Stomach smooth muscle (tissue), 2 donors: ENCODE data around the gene CDX1.
A peak's percentile ranks its signal among the peaks of the same experiment; 100 is the strongest.

Source experiments
- H3K27ac ChIP-seq: one replicate; pipeline ENCODE4 v1.7.0; 2013; ENCODE audit warnings: mild to moderate bottlenecking, low read length, inconsistent platforms
- H3K27me3 ChIP-seq, 2 donors: one replicate each; pipeline ENCODE4 v1.7.0; 2013; ENCODE audit warnings: low read length in 2 of 2; ENCODE audit not compliant: insufficient read depth in 2 of 2, control insufficient read depth in 1 of 2
- H3K36me3 ChIP-seq, 2 donors: one replicate each; pipeline ENCODE4 v1.7.0; 2013; ENCODE audit warnings: low read length in 2 of 2; ENCODE audit not compliant: control insufficient read depth in 2 of 2, insufficient read depth in 2 of 2
- H3K4me1 ChIP-seq: one replicate; pipeline ENCODE4 v1.7.0; 2013; ENCODE audit warnings: low read length; ENCODE audit not compliant: control insufficient read depth, insufficient read depth
- H3K4me3 ChIP-seq, 2 donors: one replicate each; pipeline ENCODE4 v1.7.0; 2013; ENCODE audit warnings: low read length in 2 of 2
- H3K9ac ChIP-seq, 2 donors: one replicate each; pipeline ENCODE4 v1.7.0; 2013; ENCODE audit warnings: low read length in 2 of 2, mild to moderate bottlenecking in 1 of 2
- H3K9me3 ChIP-seq, 2 donors: one replicate each; pipeline ENCODE4 v1.7.0; 2013; ENCODE audit warnings: low read length in 2 of 2; ENCODE audit not compliant: control insufficient read depth in 2 of 2
- donor health status: healthy.
- donor health status: Pancreatic carcinoma.

The CDX1 gene

DNA sequence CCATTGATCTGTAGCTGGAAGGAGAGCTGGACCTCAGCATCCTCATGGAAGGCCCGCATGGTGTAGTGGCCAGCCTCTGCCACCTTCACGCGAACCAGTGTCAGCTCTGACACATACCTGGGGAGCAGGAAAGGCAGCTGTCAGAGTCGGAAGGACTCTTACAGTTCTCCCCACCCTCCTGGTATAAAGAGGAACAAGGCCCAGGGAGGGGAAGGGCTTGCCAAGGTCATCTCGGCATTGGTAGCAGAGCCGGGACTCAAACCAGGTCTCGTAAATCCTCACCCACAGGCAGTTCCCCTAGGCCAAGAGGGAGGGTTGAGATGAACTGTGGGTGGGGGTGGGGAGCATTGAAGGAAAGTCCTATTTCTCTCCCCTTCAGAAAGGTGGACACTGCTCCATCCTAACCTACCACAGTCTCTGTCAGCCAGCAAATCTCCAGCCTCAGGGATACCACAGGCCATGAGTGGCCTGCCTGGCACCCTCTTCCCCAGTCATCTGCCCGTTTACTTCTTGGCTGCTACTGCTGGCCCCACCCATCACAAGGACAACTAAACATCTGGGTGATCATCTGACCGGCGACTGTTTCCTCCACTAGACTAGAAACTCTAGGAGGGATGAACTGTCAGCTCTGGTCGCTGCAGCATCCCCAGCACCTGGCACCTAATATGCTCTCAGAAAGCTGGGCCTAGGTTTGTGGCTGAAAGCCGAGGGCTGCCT is 34.4 kb upstream of the CDX1 start:
- Histone ChIP-seq H3K4me3 (no peak overlapping the region), H3K9me3 (no peaks in the 10 kb centered on the region), H3K4me1 (peaks cover 44% of the 10 kb centered on the region), H3K27me3 (no peaks in the 10 kb centered on the region), H3K27ac (no peak overlapping the region), H3K9ac (no peak overlapping the region), H3K36me3 (peaks cover 0 to 16% of the 10 kb centered on the region in 2 donors)

DNA sequence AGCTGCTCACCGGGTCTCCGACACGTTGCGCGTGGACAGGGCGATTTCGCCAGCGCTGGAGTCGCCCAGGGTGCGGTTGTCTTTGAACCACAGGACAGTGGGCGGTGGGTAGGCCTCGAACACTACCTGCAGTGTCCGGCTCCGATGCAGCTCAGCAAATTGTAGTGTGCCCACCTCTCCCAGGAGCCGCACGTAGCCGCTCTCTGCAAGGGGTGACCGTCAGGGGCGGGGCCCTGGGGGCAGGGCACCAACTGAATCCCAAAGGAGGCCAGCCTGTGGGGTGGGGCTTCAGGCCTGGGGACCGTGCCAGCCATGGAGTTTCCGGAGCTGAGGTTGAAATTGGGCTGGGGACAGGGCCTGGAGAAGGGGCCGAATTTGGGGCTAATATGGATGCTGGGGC is 33.8 kb upstream of the CDX1 start:
- H3K27me3 ChIP-seq: no peaks in the 10 kb centered on the region

DNA sequence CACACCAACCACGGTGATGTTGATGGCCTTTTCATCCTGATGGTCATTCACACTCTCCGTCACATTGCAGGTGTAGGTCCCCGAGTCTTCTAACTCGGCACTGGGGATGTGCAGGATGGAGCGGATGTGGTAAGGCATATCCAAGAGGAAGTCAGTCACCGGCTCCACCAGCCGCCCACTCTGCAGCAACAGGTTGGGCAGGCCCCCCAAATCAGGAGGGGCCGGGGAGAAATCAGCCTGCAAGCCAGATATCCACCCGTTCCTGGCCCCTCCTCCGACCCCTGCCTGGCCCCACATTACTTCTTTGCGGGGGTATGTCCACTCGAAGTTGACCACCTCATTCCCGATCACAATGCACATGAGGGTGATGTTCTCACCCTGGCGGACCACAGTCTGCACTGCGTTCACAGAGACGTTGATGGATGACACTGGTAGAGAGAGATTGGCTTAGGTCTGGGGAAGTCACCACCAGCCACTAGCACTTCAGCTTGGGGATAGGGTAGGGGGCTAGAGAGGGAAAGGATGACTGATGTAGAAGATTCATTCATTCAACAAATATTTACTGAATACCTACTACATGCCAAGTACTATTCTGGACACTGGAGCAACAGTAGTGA is 32.9 kb upstream of the CDX1 start:
- H3K36me3 ChIP-seq: peaks cover 0 to 12% of the 10 kb centered on the region in 2 donors
- peaks cover 57% of the 10 kb centered on the region for H3K4me1 ChIP-seq
- H3K27ac ChIP-seq: no peak overlapping the region

More for the DNA sequence above, 33.8 kb upstream of the CDX1 start:
- Histone ChIP-seq H3K4me1 (peaks cover 50% of the 10 kb centered on the region), H3K27ac (no peak overlapping the region), H3K9me3 (no peaks in the 10 kb centered on the region), H3K4me3 (no peak overlapping the region), H3K9ac (no peak overlapping the region), H3K36me3 (peaks cover 0 to 16% of the 10 kb centered on the region in 2 donors)

DNA sequence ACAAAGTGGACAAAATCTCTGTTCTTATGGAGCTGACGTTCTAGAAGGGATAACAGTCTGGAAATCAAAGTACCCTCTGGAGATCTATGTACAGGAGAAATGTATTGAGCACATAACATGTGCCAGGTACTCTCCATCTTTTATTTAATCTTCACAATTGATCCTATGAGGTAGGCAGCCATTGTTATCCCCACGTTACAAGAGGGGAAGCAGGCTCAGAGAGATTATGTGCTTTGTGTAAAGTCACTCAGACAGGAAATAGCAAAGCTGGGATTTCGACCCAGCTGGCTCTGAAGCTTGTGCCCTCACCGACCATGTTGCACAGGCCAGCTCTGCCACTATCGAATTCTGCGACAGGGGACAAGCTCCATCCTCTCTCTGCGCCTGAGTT is 32.4 kb upstream of the CDX1 start:
- no peaks in the 10 kb centered on the region for H3K9me3 ChIP-seq
- H3K27me3 ChIP-seq: no peaks in the 10 kb centered on the region
- no peak overlapping the region for H3K9ac ChIP-seq
- H3K36me3 ChIP-seq: peaks cover 0 to 8% of the 10 kb centered on the region in 2 donors
- H3K4me1 ChIP-seq: peaks cover 62% of the 10 kb centered on the region
- no peak overlapping the region for H3K27ac ChIP-seq
- no peak overlapping the region for H3K4me3 ChIP-seq

More for the DNA sequence above, 32.9 kb upstream of the CDX1 start:
- Histone ChIP-seq H3K4me3 (no peak overlapping the region), H3K27me3 (no peaks in the 10 kb centered on the region), H3K9ac (no peak overlapping the region), H3K9me3 (no peaks in the 10 kb centered on the region)

DNA sequence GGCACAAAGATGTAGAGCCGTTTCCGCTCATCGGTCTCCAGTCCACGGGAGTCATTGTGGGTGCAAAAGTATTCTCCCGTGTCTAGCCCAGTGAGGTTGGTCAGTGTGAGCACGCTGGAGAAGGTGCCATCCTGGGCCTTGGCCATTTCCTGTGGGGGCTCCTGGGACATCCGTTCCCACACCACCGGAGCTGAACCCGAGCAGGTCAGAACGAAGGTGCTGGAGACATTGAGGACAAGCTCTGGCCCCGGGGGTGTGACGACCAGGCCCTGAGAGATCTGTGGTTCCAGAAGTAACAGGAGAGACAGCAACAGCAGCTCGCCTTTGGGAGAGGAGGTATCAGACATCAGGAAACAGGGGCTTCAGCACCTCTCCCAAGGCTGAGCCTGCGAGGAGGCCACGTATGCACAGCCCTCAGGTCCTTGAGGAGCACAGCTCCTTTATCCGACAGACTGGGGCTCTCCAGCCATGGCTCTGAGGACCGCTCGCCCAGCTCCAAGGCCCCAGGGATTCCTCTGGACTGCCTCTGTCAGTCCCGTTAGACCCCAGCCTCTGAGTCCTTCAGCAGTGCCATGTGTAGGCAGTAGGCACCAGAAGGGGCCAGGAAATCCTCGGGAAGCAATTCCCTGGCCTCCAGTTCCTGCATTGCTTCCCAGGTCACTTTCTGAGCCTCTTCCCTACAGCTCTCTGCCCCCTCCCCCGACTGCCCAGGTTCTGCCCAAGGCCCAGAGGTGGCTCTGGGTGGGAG is 30.8 kb upstream of the CDX1 start:
- Histone ChIP-seq H3K36me3 (peaks cover 0 to 2% of the 10 kb centered on the region in 2 donors), H3K27ac (no peak overlapping the region), H3K9ac (no peak overlapping the region), H3K27me3 (no peaks in the 10 kb centered on the region), H3K4me3 (no peak overlapping the region), H3K4me1 (peaks cover 64% of the 10 kb centered on the region), H3K9me3 (no peaks in the 10 kb centered on the region)

DNA sequence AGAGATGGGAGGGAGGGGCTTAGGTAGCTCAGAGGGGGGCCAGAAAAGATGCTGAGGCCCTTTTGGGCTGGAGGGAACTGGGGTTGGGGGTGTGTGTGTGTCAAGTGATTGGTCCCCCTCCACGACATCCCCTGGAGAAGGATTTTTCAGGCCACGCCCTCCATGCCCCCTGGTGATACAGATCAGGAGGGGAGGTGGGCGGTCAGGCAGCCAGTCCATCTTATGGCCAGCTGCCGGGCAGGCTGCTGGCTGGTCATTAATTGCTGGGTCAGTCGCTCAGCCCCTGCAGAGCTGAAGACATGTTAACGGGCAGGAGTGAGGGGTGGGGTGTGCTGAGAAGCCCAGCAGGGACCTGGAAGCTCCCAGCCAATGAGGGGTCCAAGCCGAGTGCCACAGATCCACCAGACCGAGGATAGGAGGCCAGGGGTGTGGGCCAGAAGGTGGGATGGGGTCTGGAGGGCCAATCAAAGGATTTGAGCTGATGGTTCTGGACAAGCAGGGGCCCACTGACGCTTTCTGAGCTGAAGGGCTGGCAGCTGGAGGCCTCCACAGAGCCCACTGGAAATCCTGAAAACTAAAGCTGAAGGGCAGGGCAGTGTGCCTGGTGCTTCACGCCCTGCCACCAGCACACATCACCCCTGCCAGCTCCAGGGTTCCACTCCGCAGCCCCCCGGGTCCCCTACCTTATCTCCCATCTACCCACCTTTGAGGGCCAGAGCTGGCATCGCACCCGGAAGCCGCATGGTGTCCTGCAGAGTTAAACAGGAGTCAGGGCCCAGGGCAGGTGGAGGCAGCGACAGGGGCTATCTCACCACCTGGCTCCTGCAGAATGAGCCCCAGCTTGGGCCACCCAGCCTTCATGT is 30.0 kb upstream of the CDX1 start:
- no peak overlapping the region for H3K4me3 ChIP-seq
- H3K27me3 ChIP-seq: no peaks in the 10 kb centered on the region
- peak overlapping the region in 1 of 2 donors; percentile 16 for H3K9ac ChIP-seq
- H3K4me1 ChIP-seq: peaks cover 72% of the 10 kb centered on the region
- peak overlapping the region; percentile 11 for H3K27ac ChIP-seq
- H3K9me3 ChIP-seq: no peaks in the 10 kb centered on the region
- peaks cover 0 to 2% of the 10 kb centered on the region in 2 donors for H3K36me3 ChIP-seq

DNA sequence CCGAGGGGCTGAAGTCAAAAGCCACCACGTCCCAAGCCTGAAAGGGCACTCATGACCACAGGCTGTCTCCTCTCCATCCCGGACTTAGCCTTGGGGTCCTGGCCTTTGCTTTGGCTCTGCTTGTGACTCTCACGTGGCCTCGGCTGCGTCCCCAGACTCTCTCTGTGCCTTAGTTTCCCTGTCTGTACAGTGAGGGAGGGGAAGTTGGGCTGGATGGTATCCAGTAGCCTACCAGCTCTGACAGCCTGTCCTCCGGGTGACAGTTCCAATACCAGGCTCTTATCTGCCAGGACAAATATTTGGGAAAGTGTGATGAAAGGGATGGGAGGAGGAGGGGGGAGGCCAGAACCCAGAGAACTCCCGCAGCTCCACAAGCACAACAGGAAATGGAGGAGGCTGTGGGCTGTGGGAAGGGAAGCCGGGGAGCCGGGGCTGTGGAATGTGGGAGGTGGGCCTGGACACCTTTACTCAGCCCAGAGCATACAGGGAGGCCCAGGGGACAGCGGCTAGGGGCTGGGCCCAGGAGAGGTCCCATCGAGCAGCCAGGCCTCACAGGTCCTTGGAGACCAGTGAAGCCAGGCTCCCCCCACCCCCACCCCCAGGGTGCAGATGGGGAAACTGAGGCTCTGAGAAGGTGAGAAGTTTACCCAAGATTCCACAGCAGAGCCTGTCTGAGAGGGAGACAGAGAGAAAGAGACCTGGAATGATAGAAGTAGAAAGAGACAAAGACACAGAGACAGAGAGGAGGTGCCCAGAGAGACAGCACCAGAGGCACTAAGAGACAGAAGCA is 29.2 kb upstream of the CDX1 start:
- H3K4me1 ChIP-seq: peaks cover 73% of the 10 kb centered on the region
- H3K36me3 ChIP-seq: peaks cover 0 to 2% of the 10 kb centered on the region in 2 donors
- H3K4me3 ChIP-seq: peak overlapping the region in 1 of 2 donors; percentile 29
- no peaks in the 10 kb centered on the region for H3K27me3 ChIP-seq
- peak overlapping the region; percentile 11 for H3K27ac ChIP-seq
- peak overlapping the region in 1 of 2 donors; percentile 16 for H3K9ac ChIP-seq
- H3K9me3 ChIP-seq: no peaks in the 10 kb centered on the region

DNA sequence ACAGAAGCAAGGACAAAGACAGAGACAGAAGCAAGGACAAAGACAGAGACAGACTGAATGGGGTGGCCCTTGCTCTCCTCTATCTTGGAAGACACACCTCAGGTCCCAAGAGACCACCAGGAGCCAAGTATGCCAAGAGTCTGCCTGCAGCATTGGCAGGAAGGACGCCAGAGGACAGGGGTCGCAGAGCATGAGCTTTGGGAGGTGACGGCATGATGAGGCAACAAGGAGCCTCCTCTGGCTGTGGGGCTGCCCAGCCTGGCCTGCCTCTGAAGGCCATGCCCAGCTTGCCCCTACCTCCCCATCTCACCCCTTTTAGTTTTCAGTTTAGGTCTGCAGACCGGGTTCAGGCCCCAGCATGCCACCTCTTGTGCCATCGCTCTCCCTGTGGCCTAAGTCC is 28.6 kb upstream of the CDX1 start:
- Histone ChIP-seq H3K9ac (peak overlapping the region in 1 of 2 donors; percentile 25), H3K4me3 (peak overlapping the region in 1 of 2 donors; percentile 49), H3K9me3 (no peaks in the 10 kb centered on the region), H3K36me3 (peaks cover 0 to 2% of the 10 kb centered on the region in 2 donors), H3K27ac (no peak overlapping the region), H3K4me1 (peaks cover 71% of the 10 kb centered on the region), H3K27me3 (no peaks in the 10 kb centered on the region)

DNA sequence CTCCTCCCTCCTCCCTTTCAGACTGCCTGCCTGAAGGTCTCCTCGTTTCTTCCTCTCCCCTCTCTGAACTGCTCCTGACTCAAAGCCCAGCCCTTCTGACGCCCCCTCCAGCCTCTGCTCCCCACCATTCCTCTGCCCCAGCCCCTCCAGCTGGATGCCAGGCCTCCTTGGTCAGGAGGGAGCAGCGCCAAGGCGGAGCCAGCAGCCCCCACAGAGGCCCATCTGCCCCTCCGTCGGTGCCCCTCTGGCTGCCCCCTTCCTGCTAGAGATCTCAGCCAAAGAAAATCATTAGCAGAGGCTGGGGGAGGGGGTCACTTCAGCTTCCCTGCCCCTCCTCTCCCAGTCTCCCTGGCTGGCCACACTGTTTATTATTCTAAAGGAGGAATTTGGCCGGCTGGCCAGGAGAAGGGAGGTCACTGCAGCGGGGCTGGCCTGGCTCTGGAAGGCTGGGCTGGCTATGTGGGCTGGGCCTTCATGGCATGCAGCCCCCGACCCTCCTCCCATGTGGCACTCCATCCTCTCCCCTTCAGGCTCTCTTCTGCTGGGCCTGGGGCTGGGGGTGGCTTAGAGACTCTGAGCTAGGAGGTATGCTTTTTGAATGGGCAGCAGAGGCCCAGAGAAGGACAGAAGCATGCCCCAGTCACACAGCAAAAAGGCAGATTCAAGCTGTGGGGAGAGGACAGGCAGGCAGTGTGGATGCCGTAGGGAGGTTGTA is 27.9 kb upstream of the CDX1 start:
- peak overlapping the region; percentile 25 to 58 for H3K9ac ChIP-seq
- peak overlapping the region; percentile 11 to 49 for H3K4me3 ChIP-seq

More for the DNA sequence above, 27.9 kb upstream of the CDX1 start:
- Histone ChIP-seq H3K9me3 (no peaks in the 10 kb centered on the region), H3K27ac (peak overlapping the region; percentile 24), H3K4me1 (peaks cover 74% of the 10 kb centered on the region), H3K36me3 (peaks cover 0 to 2% of the 10 kb centered on the region in 2 donors), H3K27me3 (no peaks in the 10 kb centered on the region)
